ENCODE measurements around the gene FMN1.

FMN1 gene

GRCh38 chr15:32829436-32829835 is 365.1 kb downstream of the FMN1 start:
- Histone ChIP-seq H3K4me3 (no peak overlapping the region), H3K27ac (peak overlapping the region in 4 of 21 experiments; percentile 24 to 71 (median 40))

DNA sequence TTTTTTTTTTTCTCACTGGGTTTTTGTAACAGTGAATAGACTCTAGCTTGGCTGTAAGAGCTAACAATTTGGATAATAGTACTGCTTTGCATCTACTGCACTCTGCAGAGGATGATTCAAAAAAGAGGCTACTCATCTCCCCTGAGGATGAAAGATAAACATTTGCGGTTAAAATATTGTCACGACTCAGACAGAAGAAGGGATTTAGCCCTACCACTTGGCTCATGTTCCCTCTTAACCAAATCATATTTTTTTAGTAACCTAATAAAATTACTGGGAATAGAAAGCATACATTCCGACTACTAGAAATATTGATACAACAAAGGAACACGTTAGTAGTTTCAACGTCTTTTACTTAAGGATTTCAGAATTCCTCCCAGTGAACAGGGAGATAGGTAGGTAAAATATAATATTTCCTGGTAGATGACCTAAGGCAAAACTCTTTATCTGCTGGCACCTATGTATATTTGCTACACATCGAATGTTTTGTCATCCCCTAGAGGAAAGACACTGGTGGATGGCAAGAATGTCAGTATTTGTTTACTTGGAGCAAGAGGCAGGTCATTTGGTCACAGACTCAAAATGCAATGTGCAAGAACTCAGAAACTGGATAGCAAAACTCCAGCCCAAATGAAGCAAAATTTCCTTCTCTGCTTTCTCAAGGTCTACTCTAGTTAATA is 365.9 kb downstream of the FMN1 start:
- peak overlapping the region in 5 of 21 experiments; percentile 24 to 71 (median 44) for H3K27ac ChIP-seq
- H3K4me3 ChIP-seq = no peak overlapping the region

DNA sequence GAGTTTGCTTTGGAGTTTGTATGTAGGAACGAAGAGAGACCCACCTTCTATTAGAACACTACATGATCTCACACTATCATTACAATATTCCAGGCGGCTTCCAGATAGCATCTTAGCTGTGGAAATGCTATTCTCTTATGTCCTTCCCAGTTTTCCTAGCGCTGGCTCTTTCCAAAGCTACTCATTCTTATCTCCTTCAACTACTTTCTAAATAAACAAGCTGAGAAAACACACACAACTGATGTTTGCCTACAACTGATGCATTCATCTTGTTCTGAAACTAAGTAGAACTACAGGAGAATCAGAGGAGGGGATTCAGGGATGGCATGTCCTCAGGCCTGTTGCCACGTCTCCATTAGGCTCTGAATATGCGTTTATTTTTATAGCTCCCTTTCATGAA is 367.8 kb downstream of the FMN1 start:
- Histone ChIP-seq H3K4me3 (no peak overlapping the region), H3K27ac (no peak overlapping the region)

- Histone ChIP-seq H3K4me3 (no peak overlapping the region), H3K27ac (peak overlapping the region in 2 of 21 experiments; percentile 18 to 75)
These were observed 369.3 kb downstream of the FMN1 start for GRCh38 chr15:32825219-32825618.

DNA sequence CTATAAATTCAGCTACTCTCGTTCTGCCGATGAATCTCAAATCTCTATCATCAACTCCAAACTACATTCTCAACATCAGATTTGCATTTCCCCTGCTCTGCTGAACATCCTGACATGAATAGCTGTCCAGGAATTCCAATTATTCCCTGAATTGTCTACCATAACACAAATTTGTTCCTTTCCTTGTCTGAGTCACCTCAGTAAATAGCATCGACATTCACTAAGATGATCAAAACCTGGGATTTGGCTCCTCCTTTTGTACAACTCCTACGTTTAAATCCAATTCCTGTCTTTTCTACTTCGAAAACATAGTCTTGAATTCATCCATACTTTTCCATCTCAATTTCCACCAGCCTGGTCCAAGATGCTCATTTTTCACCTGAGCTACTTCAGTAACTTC is 369.7 kb downstream of the FMN1 start:
- peak overlapping the region in 3 of 21 experiments; percentile 39 to 75 (median 64) for H3K27ac ChIP-seq
- no peak overlapping the region for H3K4me3 ChIP-seq

DNA sequence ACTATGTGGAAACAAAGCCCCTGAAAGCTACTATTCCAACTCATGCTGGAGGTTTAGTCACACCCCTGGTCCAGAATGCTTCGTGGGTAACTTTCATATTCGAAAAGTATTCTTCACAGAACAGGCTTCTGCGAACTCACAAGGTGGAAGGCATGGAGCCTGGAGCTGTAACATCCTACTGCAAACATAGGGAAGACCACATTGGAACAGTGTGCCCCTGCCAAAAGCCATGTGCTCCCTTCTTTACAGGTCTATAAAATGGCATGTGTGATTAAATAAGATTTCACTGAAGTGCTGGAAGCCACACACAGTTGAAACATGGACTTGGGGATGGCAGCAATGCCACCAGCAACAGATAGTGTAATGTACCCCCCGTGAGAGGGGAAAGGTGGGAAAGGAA is 370.8 kb downstream of the FMN1 start:
- Histone ChIP-seq H3K4me3 (no peak overlapping the region), H3K27ac (peak overlapping the region in 2 of 21 experiments; percentile 64 to 75)

GRCh38 chr15:32822739-32823138 is 371.8 kb downstream of the FMN1 start:
- Histone ChIP-seq H3K27ac (no peak overlapping the region), H3K4me3 (no peak overlapping the region)

DNA sequence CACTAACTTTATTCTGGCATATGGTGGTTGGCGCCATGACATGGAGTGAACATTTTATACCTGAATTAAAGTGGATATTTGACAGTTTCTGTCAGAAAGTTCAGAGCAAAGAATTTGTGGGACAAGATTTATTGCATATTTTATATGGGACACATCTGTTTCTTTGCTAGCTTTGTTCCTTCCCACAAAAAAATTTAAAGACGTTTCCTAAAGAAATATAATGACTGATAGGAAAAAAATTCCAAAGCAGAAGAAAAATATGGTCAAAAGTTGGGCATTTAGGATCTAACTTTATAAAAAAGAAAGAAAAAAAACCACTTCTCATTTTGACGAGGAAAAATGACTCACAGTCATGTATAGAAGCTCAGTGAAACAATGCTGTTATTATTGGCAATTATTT is 375.1 kb downstream of the FMN1 start:
- no peak overlapping the region for H3K4me3 ChIP-seq
- peak overlapping the region in 4 of 21 experiments; percentile 9 to 43 (median 18) for H3K27ac ChIP-seq

- H3K4me3 ChIP-seq = no peak overlapping the region
- H3K27ac ChIP-seq = peak overlapping the region in 4 of 21 experiments; percentile 9 to 43 (median 18)
These were observed 375.6 kb downstream of the FMN1 start for GRCh38 chr15:32818758-32819447.

DNA sequence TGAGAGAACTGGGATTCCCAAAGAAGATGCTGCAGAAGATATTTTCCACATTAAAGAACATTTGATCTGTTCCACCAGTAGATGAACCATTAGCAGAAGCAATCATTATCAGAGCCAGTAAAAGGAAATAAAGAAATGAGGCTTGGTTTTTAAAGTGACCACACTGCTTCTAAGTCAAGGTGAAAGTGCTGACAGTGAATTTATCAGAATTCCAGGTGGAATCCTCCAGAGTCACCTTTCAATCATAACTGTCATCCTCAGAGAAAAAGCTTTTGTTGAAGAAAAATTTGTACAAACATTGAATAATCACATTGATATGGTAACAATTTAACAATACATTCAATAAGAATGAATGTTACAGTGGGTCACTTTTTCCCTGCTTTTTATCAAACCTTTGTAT is 376.9 kb downstream of the FMN1 start:
- Histone ChIP-seq H3K4me3 (no peak overlapping the region), H3K27ac (no peak overlapping the region)

- no peak overlapping the region for H3K4me3 ChIP-seq
These were observed 387.2 kb downstream of the FMN1 start for GRCh38 chr15:32807331-32807730.

DNA sequence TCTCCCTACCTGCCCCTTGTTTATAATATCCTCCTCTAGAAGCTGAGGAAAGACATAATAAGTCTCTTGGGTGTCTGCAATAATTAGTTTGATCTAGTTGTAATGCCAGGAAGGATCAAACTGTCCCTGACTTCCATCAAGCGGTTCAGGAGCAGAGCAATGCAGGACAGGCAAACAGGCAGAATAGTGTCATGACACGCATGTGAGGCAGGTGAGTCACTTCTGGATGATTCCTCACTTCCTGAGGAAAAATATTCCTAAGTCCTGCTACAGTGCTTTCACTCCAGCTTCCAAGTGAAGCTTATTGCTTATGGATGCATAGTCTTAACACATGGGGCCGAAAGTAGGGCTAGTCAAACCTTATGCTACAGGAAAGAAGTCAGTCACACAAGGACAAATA is 390.9 kb downstream of the FMN1 start:
- H3K4me3 ChIP-seq = no peak overlapping the region
- peak overlapping the region in 1 of 21 experiments; percentile 44 for H3K27ac ChIP-seq

More at GRCh38 chr15:32807331-32807730, 387.2 kb downstream of the FMN1 start:
- no peak overlapping the region for H3K27ac ChIP-seq

- Histone ChIP-seq H3K27ac (peak overlapping the region in 1 of 21 experiments; percentile 44), H3K4me3 (no peak overlapping the region)
These were observed 392.1 kb downstream of the FMN1 start for GRCh38 chr15:32802286-32802936.

DNA sequence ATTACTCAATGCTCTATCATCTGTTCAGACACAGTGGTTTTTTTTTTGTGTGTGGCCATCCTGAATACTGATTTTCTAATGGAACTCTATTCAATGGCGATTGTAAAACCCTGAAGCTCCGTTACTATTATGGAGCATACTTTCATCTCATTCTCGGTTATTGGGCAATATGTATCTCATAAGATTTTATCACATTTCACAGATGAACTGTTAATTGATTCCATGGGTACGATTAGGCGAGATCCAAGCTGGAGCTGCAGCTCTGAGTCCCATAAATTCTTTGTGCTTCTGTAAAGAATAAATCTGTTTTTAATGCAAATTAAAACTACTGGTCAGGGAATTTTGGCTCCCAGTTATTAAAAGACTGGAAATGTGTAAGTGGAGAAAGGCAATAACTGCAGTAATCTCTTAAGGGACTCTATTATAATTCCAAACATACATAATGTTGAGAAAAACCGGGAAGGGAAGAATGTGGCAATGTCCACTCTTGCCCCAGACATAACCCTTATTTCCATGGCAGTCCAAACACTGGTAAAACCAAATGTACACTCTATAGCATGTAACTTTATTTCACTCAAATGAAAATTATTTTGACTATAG is 394.5 kb downstream of the FMN1 start:
- H3K27ac ChIP-seq = peak overlapping the region in 1 of 21 experiments; percentile 5
- no peak overlapping the region for H3K4me3 ChIP-seq

- Histone ChIP-seq H3K27ac (no peak overlapping the region), H3K4me3 (no peak overlapping the region)
These were observed 397.7 kb downstream of the FMN1 start for GRCh38 chr15:32796856-32797255.

DNA sequence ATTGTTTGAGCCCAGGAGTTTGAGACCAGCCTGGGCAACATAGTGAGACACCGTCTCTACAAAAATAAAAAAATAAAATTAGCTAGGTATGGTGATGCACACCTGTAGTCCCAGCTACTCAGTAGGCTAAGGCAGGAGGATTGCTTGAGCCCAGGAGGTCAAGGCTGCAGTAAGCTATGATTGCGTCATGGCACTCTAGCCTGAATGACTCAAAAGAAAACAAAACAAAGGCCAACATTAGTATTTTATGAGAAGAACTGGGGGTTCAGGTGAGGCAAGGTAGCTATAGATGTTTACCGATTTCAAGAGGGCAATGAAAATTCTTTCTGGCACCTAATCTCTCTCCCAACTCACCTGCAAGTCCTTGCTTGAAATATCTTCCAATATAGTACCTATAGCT is 399.5 kb downstream of the FMN1 start:
- H3K4me3 ChIP-seq = no peak overlapping the region
- no peak overlapping the region for H3K27ac ChIP-seq

- Histone ChIP-seq H3K27ac (no peak overlapping the region), H3K4me3 (no peak overlapping the region)
These were observed 402.1 kb downstream of the FMN1 start for GRCh38 chr15:32792436-32792835.

DNA sequence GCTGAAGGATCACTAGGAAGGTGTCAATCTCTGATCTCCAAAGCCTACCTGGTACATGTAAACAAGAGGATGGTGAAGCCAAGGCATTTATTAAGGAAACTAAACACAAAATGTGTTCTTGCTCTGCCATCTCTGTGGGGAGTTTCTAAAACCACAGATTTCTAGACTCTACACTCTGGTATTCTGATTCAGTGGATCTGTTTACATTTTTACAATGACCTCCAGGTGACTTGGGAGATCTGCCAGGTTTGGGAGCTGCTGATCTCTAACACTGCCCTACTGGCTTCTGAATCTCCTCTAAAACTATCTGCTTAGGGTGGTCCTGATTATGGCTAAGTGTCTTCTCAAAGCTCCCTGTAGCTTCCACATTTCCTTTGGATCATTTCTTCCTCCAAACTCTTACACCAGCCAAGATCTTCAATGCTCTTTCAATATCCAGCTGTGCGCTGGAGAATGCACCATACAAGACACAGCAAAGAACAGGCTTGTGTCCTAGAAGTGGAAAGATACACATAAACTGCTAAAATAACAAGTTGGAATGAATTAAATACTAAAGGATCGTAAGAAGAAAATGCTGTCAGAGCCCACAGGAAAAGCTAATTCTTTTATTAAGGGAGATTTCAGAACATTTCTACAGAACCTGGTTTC is 404.0 kb downstream of the FMN1 start:
- Histone ChIP-seq H3K27ac (peak overlapping the region in 1 of 21 experiments; percentile 2), H3K4me3 (no peak overlapping the region)

DNA sequence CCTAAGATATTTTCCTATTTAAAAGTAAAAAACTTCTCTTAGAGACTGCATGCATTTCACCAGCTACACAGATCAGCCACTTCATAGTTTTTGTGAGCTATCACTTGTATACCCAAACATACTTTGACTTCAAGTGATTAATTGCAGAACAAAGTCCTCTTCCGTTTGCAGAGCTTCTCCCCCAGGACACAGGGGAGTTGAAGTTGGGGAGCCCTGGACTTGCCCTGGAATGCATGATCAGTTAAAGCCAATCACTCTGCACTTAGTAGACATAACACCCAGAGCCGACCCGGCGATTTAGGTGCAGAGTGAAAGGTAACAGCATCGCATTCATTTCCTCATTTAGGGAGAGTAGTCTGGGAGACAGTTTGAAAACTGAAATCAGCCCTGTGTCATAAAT is 406.6 kb downstream of the FMN1 start:
- Histone ChIP-seq H3K4me3 (no peak overlapping the region), H3K27ac (no peak overlapping the region)

- no peak overlapping the region for H3K4me3 ChIP-seq
- H3K27ac ChIP-seq = no peak overlapping the region
These were observed 407.6 kb downstream of the FMN1 start for GRCh38 chr15:32786906-32787305.
